Measurements from ENCODE around the gene CDKAL1. TPM values are rescaled to one million over a fixed set of nuclear protein-coding genes. Genes with fewer than 3 reads are reported as not detected.

The CDKAL1 gene
- total and polyA plus RNA-seq, 2 of the 8 experiments (the other 6 are each of a cell fraction or from before 2014, with no cell fraction given) = 8.4 to 24.6 TPM

DNA sequence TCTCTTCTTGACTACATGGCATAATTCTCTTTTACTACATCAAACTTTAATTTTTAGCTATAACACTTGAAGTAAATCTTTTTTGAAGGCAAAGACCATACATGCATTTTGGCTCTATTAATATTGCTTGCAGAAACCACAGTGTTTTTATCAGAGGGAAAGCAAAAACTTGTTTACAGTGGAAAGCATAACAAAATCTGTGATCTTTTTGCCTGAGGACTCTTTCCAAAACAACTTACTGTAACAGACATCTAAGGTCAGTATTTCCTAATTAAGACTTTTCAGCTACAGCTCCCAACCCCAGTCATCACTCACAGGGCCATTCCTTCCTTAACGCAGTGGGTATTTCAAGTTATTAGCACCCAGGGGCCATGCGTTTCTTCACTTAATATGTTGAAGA, 274.7 kb downstream of the CDKAL1 start:
- H3K9ac ChIP-seq (replicated peaks in 1 of 4; ENCODE audit: extremely low read depth in 1 of 4, low read depth in 3 of 4, low read length in 3 of 4) = no peak overlapping the region
- no peaks in the 10 kb centered on the region; a peak in 1 of 8 replicates for H3K36me3 ChIP-seq (ENCODE audit: control insufficient read depth in 2 of 4, insufficient read depth in 4 of 4, low read length in 3 of 4)
- H4K8ac ChIP-seq (ENCODE audit: extremely low read depth, insufficient read depth, low read length) = no peak overlapping the region
- H2AFZ ChIP-seq (ENCODE audit: low read length) = no peak overlapping the region
- H3K18ac ChIP-seq (ENCODE audit: extremely low read depth, low read length) = no peak overlapping the region
- no peaks in the 10 kb centered on the region for H3K79me2 ChIP-seq (ENCODE audit: control insufficient read depth in 1 of 2, insufficient read depth in 2 of 2, low read length in 2 of 2)
- H3K23me2 ChIP-seq (ENCODE audit: low read depth, low read length) = no peaks in the 10 kb centered on the region; the same call in 1 of the 2 replicates
- DNase-seq (ENCODE audit: low read depth in 1 of 2, low spot score in 2 of 2) (no peak), FAIRE-seq (no peak)
- no peaks in the 10 kb centered on the region for H3K79me1 ChIP-seq (ENCODE audit: low read depth, low read length)
- CTCF ChIA-PET (ENCODE audit: partially characterized antibody) = interaction anchor here (2.4 kb wide), 1 partner anchor 19 kb away, joined by 6 read pairs; no protein-coding TSS in a partner anchor
- no peak overlapping the region for H3K4ac ChIP-seq (replicated peaks; ENCODE audit: insufficient read length, low read depth, low read length)
- no peaks in the 10 kb centered on the region for H3K27me3 ChIP-seq (replicated peaks in 1 of 4; ENCODE audit: control insufficient read depth in 3 of 4, extremely low read depth in 1 of 4, insufficient read depth in 3 of 4, low read length in 3 of 4)
- no peak overlapping the region for H3K56ac ChIP-seq (replicated peaks; ENCODE audit: insufficient read length, low read depth, low read length)
- no peak overlapping the region for H3K4me2 ChIP-seq (ENCODE audit: insufficient read depth in 1 of 2, low read depth in 2 of 2, low read length in 2 of 2)
- H4K5ac ChIP-seq (ENCODE audit: insufficient read length, low read depth, low read length) = no peak overlapping the region
- TF ChIP-seq, protein P1, sequence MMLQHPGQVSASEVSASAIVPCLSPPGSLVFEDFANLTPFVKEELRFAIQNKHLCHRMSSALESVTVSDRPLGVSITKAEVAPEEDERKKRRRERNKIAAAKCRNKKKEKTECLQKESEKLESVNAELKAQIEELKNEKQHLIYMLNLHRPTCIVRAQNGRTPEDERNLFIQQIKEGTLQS (IDR thresholded peaks at IDR 0.05; ENCODE audit: insufficient read depth, low read depth, low read length) = no peak
- H4K91ac ChIP-seq (replicated peaks; ENCODE audit: insufficient read length, low read length) = no peak overlapping the region
- peaks cover 0 to 6% of the 10 kb centered on the region in 2 experiments; a peak in 1 of 4 replicates for H3K9me3 ChIP-seq (ENCODE audit: insufficient read depth in 2 of 2, low read depth in 1 of 2, low read length in 1 of 2)
- no peak overlapping the region for H2BK15ac ChIP-seq (ENCODE audit: low read length)
- WGBS, 2 experiments (ENCODE audit: extremely low coverage in 1 of 2, insufficient coverage in 1 of 2, insufficient read length in 1 of 2, insufficient replicate concordance in 2 of 2, low coverage in 1 of 2, low lambda C conversion rate in 2 of 2, missing lambda C conversion rate in 1 of 2) = 77% methylated on average over 2 of the region's 2 CpGs; no CpG with 5 or more reads in 1 of the 2 experiments
- H3K27ac ChIP-seq (ENCODE audit: low read depth, low read length) = no peak overlapping the region
- no peak overlapping the region for H2AK5ac ChIP-seq (ENCODE audit: low read depth, low read length)
- H2BK12ac ChIP-seq (ENCODE audit: low read depth, low read length) = no peak overlapping the region
- no peak overlapping the region for H2BK5ac ChIP-seq (ENCODE audit: low read depth, low read length)
- H3K4me3 ChIP-seq (ENCODE audit: extremely low read depth in 1 of 4, insufficient read depth in 2 of 4, low read depth in 3 of 4, low read length in 4 of 4) = no peak overlapping the region
- no peak overlapping the region for H3K14ac ChIP-seq (ENCODE audit: insufficient read length)
- H3K23ac ChIP-seq (ENCODE audit: insufficient read length) = no peak overlapping the region
- H3K4me1 ChIP-seq (replicated peaks in 1 of 4; ENCODE audit: control insufficient read depth in 3 of 4, insufficient read depth in 4 of 4, low read length in 3 of 4) = peaks cover 0 to 11% (median 9%) of the 10 kb centered on the region in 4 experiments; a peak in 4 of 7 replicates
- H4K20me1 ChIP-seq (replicated peaks in 1 of 2; ENCODE audit: control insufficient read depth in 1 of 2, insufficient read depth in 2 of 2, low read length in 2 of 2) = no peaks in the 10 kb centered on the region
- H2BK120ac ChIP-seq (replicated peaks; ENCODE audit: low read depth, low read length) = no peak overlapping the region
- H2BK20ac ChIP-seq (ENCODE audit: low read length) = no peak overlapping the region
- POLR2A ChIA-PET (ENCODE audit: partially characterized antibody) = no interaction called here

Data from H1 (cell line).